Measurements from ENCODE around the gene CCT2. TPM values are rescaled to one million over a fixed set of nuclear protein-coding genes. Genes with fewer than 3 reads are reported as not detected.
"Not testable (repeated sequence)": the region's sequence is repeated elsewhere in the genome, so short reads cannot be mapped to it uniquely, and the experiment has no call there.

The CCT2 gene
- total RNA-seq, 1 donor from 2014 or later: 157 TPM

DNA sequence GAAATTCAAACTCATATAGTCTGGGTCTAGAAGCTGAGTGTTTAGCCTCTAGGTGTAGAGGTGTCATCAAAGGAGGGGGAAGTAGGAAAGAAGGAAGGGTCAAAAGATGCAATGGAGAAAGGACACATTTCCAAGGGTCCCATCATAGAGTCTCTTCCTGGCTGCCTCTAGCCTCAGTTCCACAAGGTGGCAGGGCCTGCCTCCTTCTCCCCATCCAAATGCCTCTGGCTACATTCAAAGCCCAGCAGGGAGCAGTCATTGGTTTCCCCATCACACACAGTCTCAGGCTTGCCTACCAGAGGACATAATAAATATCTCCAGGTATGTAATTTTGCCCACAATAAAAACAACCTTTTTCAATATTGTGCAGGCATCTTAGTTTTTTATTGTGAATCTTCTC, 2.1 kb upstream of the CCT2 start:
- no peak for DNase-seq (ENCODE audit: extremely low read depth, low read depth, low spot score)

DNA sequence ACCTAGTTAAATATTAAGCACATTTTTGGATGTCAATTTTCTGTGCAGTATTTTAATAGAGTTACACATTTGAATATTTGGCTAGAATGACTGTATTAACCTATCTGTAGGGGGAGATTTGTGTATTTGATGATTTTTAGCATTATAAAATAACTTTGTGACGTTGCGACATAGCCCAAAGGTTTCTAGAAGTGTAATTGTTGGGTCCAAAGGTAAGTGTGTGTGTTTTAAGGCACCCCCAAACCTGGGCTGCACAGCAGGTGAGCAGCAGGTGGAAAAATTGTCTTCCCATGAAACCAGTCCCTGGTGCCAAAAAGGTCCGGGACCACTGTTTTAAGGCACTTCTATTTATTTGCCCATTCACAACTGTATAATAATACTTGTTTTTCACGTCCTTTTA, 3.3 kb downstream of the CCT2 start:
- no peak for DNase-seq (ENCODE audit: extremely low read depth, low read depth, low spot score)

- DNase-seq (ENCODE audit: extremely low read depth, low read depth, low spot score): no peak
Observed at GRCh38 chr12:69589082-69589481, 3.8 kb downstream of the CCT2 start.

GRCh38 chr12:69595689-69596088, 10.4 kb downstream of the CCT2 start:
- DNase-seq (ENCODE audit: extremely low read depth, low read depth, low spot score): no peak

DNA sequence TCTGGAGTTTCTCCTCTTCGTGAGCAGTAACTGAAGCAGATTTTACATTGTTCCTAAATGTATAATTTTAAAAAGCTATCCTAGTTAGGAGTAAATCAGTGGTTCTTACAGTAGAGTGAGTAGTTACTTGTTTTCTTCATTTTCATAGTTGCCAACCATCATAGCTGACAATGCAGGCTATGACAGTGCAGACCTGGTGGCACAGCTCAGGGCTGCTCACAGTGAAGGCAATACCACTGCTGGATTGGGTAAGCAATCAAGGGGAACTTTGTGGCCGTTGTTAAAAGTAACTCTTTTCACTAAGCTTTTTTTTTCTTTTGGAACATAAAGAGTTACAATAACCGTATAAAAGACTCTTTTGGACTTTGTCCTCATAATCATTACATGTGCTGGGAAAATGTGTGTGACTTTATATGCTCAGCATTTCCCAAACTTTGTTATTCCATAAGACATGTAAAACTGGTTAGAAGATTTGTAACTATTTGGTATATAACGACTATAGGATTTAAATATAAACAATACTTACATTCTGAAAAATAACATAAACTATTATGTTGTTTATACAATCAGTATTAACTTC, 13.0 kb downstream of the CCT2 start:
- DNase-seq (ENCODE audit: extremely low read depth, low read depth, low spot score): no peak

DNA sequence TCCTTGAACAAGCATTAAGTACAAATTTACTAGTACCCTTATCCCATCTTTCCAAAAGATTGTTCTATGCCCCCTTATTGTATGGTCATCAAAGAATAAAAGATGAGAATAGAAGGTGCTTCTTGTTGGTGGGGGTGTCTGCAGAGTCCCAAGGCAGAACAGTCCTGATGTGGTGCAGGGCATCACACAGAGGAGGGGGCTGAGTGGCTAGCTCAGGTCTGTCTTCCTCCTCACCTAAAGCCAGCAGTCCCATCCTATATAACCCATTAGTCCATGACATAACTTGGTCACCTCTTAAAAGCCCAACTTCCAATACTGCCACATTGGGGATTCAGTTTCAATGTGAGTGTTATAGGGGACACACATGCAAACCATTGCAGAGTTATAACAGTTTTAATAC, 15.5 kb downstream of the CCT2 start:
- DNase-seq (ENCODE audit: extremely low read depth, low read depth, low spot score): no peak

- DNase-seq (ENCODE audit: extremely low read depth, low read depth, low spot score): no peak
Observed at GRCh38 chr12:69601962-69602685, 16.9 kb downstream of the CCT2 start.

DNA sequence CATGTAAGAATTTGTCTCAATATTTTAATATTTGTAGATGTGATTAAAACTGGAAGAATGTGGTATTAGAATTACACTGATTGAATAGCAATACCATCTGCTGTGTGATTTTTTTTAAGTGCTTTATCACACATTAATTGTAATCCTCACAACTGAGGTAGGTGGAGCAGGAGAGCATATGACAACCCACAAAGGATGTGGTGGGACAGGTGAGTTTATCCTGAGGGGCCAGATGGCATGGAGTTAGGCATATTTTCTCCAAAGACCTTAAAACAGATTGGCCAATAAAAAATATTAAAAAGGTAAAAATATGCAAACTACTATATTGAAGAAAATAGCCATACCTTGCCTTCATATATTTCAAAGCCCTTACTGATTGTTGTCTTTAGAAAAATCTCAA, 17.7 kb downstream of the CCT2 start:
- DNase-seq (ENCODE audit: extremely low read depth, low read depth, low spot score): no peak

DNA sequence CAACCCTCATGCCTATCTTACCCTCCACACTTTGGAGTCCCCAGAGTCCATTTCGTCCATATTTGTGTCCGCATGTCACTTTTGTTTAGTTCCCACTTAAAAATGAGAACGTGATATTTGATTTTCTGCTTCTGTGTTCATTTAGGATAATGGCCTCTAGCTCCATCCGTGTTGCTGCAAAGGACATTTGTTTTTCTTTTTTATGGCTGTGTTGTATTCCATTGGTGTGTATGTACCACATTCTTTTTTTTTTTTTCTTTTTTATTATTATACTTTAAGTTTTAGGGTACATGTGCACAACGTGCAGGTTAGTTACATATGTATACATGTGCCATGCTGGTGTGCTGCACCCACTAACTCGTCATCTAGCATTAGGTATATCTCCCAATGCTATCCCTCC, 18.3 kb downstream of the CCT2 start:
- DNase-seq (ENCODE audit: extremely low read depth, low read depth, low spot score): not testable (repeated sequence)

DNA sequence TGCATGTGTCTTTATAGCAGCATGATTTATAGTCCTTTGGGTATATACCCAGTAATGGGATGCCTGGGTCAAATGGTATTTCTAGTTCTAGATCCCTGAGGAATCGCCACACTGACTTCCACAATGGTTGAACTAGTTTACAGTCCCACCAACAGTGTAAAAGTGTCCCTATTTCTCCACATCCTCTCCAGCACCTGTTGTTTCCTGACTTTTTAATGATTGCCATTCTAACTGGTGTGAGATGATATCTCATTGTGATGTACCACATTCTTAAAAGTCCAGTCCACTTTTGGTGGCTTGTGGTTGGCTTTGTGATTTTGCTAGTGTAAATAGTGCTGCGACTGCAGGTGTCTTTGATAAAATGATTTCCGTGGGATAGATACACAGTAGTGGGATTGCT, 19.0 kb downstream of the CCT2 start:
- not testable (repeated sequence) for DNase-seq (ENCODE audit: extremely low read depth, low read depth, low spot score)

DNA sequence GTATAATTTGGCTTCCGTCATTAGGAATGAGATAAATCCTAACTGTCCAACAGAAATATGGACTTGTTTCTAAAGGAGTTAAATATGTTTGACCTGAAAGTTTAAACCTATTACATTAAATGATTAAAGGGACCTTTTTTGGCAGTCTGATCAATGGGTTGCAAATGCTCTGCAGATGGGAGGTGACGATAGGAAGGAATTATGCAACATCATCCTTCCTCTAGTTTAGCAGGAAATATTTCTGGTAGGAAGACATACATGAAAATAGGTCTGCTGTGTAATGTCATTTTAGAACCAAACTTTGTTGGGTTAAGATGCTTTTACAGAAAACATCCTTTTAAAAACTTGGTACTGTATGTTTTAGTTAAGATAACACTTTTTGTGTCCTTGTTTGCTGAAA, 22.9 kb downstream of the CCT2 start:
- no peak for DNase-seq (ENCODE audit: extremely low read depth, low read depth, low spot score)

DNA sequence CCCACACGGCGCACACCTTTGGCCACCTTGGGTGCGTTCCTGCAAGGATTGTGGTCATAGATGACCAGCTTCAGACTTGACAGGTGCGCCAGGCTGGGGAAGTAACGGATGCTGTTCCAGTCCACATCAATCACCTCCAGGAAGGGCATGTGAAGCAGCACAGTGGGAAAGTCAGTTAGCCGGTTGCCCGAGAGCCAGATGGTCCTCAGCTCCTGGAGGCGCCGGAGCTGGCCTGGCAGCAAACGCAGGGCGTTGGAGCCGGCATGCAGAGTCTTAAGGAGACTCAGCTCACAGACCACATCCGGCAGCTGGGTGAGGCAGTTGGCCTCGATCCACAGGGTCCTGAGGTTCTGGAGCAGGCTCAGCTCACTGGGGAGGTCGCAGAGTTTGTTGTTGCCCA, 24.9 kb downstream of the CCT2 start:
- no peak for DNase-seq (ENCODE audit: extremely low read depth, low read depth, low spot score)

GRCh38 chr12:69610729-69611128, 25.5 kb downstream of the CCT2 start, which contains the start of gene LRRC10:
Gene LRRC10, minus strand, starts transcription at chr12:69610907. Its CDS starts 69 bp downstream, at chr12:69610838.
- no peak for DNase-seq (ENCODE audit: extremely low read depth, low read depth, low spot score)

DNA sequence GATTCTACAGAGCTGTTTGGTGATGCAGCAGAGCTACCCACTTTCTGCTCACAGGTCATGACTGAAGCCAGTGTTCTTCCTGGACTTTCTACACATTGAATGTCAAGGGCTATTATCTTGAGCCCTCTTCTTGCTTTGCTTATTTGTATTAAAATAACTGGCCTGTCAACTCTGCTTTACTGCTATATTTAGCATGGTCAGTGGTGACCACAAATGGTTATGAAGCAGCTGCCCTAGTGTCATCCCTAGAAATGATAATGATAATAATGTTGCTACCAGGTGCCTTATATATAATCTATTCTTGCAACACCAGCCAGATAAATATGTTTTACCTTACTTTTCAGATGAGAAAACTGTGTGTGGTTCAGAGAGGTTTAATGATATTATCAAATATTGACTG, 28.1 kb downstream of the CCT2 start:
- no peak for DNase-seq (ENCODE audit: extremely low read depth, low read depth, low spot score)

DNA sequence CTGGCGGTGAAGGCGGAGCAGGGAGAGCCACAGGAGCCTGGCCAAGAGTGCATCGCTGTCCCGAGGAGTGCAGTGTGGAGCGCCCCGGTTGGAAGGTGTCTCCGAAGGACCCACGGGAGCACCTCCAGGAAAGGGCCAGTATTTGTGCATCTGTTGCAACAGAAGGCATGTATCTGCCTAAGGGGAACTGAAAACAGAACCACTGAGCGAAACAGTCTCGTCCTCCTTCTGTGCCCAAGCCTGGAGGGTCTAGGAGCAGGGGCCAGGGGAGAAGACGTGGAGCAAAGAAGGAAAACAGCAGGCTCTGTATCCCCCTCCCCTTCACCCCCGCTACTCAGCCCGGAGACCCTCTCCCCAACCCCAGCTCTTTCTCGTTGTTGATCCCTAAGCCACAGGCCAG, 30.8 kb downstream of the CCT2 start:
- no peak for DNase-seq (ENCODE audit: extremely low read depth, low read depth, low spot score)

GRCh38 chr12:69619050-69619449, 33.8 kb downstream of the CCT2 start:
- DNase-seq (ENCODE audit: extremely low read depth, low read depth, low spot score): no peak

- no peak for DNase-seq (ENCODE audit: extremely low read depth, low read depth, low spot score)
Observed at GRCh38 chr12:69620077-69620476, 34.8 kb downstream of the CCT2 start.

- DNase-seq (ENCODE audit: extremely low read depth, low read depth, low spot score): no peak
Observed at GRCh38 chr12:69620921-69621320, 35.7 kb downstream of the CCT2 start.

DNA sequence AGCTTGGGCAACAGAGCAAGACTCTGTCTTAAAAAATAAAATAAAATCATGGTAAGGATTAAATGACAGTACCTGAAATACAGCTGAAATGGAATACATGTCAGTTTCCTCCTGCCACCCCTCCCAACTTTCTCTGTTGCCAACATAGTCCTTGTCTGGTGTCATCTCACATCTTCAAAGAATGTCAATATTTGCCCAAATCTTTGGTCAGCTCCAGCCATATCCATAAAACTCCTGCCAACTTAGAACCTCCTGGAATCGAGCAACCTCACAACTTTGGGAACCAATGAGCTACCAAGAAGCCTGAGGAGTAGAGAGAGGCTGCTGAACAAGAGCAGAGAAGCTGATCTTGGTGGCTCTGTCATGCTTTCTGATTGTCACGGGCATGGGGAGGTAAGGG, 36.3 kb downstream of the CCT2 start:
- no peak for DNase-seq (ENCODE audit: extremely low read depth, low read depth, low spot score)

- DNase-seq (ENCODE audit: extremely low read depth, low read depth, low spot score): no peak
Observed at GRCh38 chr12:69623970-69624369, 38.7 kb downstream of the CCT2 start.

DNA sequence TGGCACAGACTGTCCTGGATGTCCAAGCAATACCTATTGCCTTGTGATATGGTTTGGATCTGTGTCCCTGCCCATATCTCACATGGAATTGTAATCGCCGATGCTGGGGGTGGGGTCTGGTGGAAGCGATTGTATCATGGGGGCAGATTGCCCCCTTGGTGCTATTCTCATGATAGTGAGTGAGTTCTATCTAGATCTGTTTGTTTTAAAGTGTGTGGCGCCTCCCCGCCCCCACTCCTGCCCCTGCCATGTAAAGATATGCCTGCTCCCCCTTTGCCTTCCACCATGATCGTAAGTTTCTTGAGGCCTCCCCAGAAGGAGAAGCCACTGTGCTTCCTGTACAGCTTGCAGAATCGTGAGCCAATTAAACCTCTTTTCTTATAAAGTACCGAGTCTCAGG, 42.2 kb downstream of the CCT2 start:
- no peak for DNase-seq (ENCODE audit: extremely low read depth, low read depth, low spot score)

DNA sequence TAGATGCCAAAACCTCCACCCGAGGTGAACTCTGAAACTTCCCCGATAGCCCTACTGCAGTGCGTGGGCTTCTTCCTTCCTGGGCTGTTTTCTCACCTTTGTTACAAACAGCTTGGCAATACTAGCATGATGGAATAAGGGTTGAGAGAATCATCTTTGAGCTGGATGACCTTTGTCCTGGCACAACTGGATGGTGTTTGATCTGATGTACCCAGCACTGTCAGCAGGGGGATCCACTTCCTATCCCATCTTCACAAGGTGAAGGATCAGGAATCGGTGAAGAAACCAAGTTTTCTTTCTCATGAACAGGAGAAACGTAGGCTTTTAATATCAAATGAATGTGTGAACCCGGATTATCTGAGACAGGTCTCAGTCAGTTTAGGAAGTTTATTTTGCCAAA, 44.9 kb downstream of the CCT2 start:
- DNase-seq (ENCODE audit: extremely low read depth, low read depth, low spot score): no peak

- no peak for DNase-seq (ENCODE audit: extremely low read depth, low read depth, low spot score)
Observed at GRCh38 chr12:69633061-69633460, 47.8 kb downstream of the CCT2 start.
